GM21825 (cell line): ENCODE results near the gene BCOR.
A peak's percentile ranks its signal among the peaks of the same experiment; 100 is the strongest.

ENCODE experiments used
- ATAC-seq: cut with Tn5 transposase; IDR thresholded peaks from one replicate; pipeline ENCODE4 v1.9.1; 2021; ENCODE audit warnings: mild to moderate bottlenecking, moderate library complexity; ENCODE audit not compliant: unreplicated experiment

BCOR gene

GRCh38 chrX:40035726-40036125 is 62.0 kb downstream of the BCOR start:
- no peak for ATAC-seq

GRCh38 chrX:40031911-40032310 is 65.8 kb downstream of the BCOR start:
- no peak for ATAC-seq

GRCh38 chrX:40030205-40030604 is 67.6 kb downstream of the BCOR start:
- ATAC-seq = no peak

- ATAC-seq = no peak
These were observed 75.3 kb downstream of the BCOR start for GRCh38 chrX:40022421-40022820.

GRCh38 chrX:40021647-40022046 is 76.1 kb downstream of the BCOR start:
- ATAC-seq = no peak

GRCh38 chrX:40019541-40019940 is 78.2 kb downstream of the BCOR start:
- ATAC-seq = no peak

- no peak for ATAC-seq
These were observed 79.7 kb downstream of the BCOR start for GRCh38 chrX:40018041-40018440.

- no peak for ATAC-seq
These were observed 81.0 kb downstream of the BCOR start for GRCh38 chrX:40016749-40017148.

- ATAC-seq = no peak
These were observed 82.1 kb downstream of the BCOR start for GRCh38 chrX:40015693-40016092.

- peak; percentile 46 for ATAC-seq
These were observed 84.2 kb downstream of the BCOR start for GRCh38 chrX:40013266-40014195.

GRCh38 chrX:40012868-40013265 is 84.9 kb downstream of the BCOR start:
- ATAC-seq = peak; percentile 32

GRCh38 chrX:40012039-40012867 is 85.5 kb downstream of the BCOR start:
- no peak for ATAC-seq

- ATAC-seq = no peak
These were observed 86.3 kb downstream of the BCOR start for GRCh38 chrX:40011322-40012038.

- ATAC-seq = no peak
These were observed 87.0 kb downstream of the BCOR start for GRCh38 chrX:40010550-40011321.

GRCh38 chrX:40009890-40010289 is 87.9 kb downstream of the BCOR start:
- ATAC-seq = no peak

- ATAC-seq = no peak
These were observed 88.3 kb downstream of the BCOR start for GRCh38 chrX:40009462-40009851.

- ATAC-seq = no peak
These were observed 88.8 kb downstream of the BCOR start for GRCh38 chrX:40008791-40009461.

GRCh38 chrX:40007756-40008705 is 89.7 kb downstream of the BCOR start:
- ATAC-seq = no peak
